Glomerular visceral epithelial cell (primary cell): ENCODE data around the gene ZNF207.
"Not testable (repeated sequence)": the region's sequence is repeated elsewhere in the genome, so short reads cannot be mapped to it uniquely, and the experiment has no call there.

Source experiments
- DNase-seq: peaks from one replicate; pipeline ENCODE4 v3.0.0-alpha.2; 2016; ENCODE audit errors: extremely low spot score

Gene ZNF207

DNA sequence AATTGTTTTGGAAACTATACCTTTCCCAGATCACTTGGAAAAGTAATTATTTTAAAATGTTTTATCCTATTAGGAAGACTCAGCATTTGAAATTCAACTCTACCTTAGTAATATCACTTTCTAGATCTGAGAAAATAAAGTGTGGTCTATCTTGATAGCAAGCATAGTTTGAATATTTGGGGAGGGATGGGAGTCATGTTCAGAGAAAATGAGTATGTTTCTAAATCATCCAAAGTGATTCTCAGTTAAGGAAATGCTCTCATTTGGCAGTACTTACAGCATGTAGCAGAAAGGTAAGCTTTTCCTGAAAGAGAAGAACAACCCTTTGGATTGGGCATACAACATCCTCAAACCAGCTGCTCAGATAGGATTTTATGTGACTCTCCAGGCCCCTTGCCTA lies 14.9 kb upstream of the ZNF207 start:
- DNase-seq: no peak

DNA sequence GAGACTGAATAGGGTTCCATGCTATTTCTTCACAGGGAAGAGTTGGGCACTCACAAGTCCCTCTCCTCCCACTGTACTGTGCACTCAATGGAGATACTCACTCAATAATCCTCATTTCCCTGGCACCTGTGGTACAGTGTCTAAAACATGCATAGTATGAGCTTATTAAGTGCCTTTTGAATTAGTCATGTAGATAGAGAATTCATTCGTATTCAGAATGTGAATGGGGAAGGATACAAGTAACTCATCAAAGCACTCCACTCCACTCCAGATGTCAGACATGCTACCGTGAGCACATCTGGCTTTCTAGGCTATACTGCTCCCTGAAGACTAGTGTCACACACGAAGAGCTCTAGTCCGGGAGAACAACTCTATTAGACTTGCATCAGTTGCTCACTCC lies 14.3 kb upstream of the ZNF207 start:
- DNase-seq: peak; percentile 38

DNA sequence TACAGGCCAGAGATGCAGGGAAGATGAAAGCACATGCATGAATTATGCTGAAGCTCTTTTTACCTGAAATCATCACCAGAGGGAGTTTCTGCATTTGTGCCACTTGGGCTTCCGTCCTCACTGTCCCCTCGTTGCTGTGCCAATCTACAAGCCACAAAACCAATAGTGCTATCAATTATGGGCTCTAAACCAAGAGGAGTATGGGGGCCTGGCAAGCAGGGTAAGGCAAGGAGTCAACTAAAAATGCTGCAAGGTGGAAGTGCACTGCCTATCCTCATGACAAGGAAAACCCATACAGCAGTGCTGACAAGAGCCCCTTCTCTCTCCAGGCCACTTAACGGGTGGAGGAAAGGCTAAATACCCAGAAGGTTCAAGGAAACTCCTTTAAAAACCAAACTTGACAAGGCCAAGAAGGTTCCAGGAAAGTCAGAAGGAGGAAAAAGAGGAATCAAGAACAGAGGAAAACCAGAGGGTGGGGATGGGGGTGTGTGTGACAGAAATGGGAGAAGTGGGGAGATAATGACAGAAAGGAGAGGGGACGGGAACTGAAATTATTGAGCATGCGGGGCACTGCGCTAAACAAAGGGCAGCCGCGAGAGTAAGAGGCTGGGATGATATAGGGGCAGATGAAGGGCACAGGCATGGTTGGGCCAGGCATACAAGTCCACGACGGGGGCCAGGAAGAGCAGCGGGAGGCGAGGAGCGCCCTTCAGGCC lies 8.7 kb upstream of the ZNF207 start:
- DNase-seq: peak; percentile 24

DNA sequence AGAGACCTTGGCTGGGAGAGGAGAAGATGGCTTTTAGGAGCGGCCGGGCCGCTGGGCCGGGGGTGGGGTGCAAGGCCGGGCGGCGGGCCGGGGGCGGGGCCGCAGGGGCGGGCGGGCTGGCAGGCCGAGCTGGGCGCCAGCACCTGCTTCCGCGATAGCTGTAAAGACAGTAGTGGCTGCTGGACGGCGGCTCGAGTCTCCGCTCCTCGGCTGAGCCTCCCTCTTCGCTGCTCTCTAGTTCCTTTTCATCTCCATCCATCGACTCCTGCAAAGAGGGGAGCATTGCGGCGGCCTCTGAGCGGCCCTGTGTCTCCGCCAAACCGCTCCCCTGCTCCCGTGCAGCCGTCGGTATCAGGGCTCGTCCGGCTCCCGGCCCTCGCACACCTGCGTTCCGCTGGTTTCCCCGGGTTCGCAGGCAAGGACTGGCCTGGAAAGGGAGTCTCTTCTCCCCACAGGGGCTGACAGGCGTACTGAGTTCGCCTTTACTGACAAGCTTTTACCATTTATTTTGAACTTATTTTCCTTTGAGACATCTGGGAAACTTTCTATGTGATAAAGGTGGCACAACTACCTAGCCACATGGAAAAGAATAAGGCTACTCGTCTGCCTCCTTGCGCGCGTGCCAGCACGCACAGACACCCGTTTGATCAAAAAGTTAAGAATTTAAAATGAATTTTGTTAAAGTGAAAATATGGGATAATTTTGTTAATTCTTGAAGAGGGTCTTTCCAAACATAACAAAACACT lies 7.9 kb upstream of the ZNF207 start, which contains the start of gene C17orf75:
Gene C17orf75, minus strand, starts transcription at position 317 of the 746 bp plus-strand sequence. Its CDS starts 34 bp downstream, at position 283.
- peak; percentile 77 for DNase-seq

DNA sequence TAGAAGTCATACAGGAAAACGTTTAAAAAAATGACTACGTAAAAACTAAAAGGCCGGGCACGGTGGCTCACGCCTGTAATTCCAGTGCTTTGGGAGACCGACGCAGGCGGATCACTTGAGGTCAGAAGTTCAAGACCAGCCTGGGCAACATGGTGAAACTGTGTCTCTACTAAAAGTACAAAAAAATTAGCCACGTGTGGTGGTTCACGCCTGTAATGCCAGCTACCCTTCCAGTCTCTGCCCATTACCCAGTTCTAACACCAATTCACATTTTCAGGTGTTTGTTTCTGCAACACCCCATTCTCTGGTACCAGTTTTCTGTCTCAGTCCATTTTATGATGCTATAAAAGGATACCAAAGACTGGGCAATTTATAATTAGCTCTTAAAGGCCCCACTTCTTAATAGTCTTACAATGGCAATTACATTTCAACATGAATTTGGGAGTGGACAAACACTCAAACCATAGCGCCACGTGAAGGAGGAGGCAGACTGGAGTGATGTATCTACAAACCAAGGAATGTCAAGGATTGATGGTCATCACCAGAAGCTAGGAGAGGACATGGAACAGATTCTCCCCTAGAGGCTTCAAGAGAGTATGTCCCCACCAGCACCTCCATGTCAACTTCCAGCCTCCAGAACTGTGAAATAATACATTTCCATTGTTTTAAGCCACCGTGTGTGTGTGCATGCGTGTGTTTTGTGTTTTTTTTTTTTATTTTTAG lies 7.2 kb upstream of the ZNF207 start:
- no peak for DNase-seq

DNA sequence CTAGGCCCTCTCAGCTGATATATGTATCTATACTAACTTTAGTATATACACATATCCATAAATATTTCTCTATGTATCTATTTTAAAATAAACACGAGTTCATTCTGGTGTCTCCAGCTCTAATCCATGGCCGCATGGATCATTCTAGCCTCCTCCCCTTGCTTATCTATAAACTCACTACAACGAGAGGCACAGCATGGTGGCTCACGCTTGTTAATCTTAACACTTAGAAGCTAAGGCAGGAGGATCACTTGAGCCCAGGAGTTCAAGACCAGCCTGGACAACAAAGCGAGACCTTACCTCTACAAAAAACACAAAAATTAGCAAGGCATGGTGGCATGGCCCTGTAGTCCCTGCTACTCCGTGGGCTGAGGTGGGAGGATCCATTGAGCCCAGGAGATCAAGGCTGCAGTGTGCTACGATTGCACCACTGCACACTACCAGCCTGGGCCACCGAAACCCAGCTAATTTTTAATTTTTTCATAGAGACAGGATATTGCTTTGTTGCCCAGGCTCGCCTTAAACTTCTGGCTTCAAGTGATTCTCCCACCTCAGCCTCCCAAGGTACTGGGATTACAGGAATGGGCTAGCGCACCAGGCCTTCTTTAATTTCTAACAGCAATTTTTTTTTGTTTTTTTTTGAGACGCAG lies 3.9 kb upstream of the ZNF207 start:
- no peak for DNase-seq

DNA sequence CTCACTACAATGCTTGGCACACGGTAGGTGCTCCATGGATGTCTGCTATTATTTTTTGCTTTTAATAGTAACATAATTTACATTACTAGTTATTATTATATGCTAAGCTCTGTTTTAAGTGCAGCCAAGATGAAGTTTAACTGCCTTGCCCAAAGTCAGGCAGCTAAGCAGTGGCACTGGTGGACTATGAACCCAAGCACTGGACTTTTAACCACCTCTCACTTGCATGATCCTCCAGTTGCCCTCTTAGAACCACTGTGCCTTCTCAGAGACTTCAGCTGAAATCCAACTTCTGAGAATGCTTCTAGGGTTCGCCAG lies 1.5 kb upstream of the ZNF207 start:
- DNase-seq: no peak

DNA sequence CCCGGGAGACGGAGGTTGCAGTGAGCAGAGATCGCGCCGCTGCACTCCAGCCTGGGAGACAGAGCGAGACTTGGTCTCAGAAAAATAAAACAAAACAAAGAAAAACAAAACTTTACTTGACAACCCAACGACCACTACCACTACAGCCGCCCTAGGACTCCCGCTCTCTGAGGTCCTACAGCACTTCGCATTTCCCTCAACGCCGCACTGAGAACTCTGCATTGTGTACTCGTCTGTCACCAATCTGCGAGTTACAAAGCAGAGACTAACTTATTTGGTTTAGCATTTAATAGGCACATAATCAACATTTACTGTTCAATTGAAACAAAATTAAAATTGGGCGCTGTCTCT lies 479 bp upstream of the ZNF207 start:
- DNase-seq: no peak

DNA sequence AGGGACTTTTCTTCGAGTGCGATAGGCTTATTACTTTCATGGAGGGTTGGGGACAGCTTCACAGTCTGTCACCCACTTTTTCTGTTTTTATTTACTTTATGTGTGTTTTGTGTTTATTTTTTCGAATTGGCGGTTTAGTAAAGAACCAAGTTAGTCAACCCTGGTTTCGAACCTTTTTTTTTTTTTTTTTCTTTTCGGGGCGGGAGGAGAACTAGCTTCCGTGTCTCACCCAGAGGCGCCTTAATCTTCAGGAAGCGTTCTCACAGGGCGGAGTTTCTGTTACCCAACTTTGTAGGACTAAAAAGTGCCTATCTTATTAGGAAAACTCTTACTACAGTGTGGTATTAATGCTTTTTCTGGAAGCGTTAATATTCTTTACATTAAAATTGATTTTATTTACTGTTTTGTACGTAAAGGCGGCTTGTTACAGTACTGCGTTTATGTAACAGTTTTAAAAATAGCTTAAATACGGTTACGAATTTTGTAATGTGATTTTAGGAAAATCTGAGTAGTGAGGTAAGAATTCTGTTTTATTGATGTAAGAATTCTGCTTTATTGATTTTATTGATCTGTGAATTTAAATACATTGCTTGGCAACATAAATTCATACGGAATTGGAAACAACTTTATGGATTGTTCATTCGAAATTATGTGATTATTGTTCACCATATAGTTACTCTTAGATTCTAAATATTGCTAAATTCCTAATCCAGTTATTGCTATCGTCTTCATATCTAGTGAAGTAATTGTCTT lies 885 bp downstream of the ZNF207 start:
- peak; percentile 60 for DNase-seq

DNA sequence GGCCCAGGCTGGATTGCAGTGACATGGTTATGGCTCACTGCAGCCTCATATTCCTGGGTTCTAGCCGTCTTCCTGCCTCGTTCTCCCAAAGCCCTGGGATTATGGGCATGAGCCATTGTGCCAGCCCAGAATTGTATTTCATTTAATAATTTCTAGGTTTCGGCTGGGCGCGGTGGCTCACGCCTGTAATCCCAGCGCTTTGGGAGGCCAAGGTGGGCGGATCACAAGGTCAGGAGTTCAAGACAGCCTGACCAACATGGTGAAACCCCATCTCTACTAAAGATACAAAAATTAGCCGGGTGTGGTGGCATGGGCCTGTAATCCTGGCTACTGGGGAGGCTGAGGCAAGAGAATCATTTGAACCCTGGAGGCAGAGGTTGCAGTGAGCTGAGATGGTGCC lies 2.8 kb downstream of the ZNF207 start:
- DNase-seq: not testable (repeated sequence)

DNA sequence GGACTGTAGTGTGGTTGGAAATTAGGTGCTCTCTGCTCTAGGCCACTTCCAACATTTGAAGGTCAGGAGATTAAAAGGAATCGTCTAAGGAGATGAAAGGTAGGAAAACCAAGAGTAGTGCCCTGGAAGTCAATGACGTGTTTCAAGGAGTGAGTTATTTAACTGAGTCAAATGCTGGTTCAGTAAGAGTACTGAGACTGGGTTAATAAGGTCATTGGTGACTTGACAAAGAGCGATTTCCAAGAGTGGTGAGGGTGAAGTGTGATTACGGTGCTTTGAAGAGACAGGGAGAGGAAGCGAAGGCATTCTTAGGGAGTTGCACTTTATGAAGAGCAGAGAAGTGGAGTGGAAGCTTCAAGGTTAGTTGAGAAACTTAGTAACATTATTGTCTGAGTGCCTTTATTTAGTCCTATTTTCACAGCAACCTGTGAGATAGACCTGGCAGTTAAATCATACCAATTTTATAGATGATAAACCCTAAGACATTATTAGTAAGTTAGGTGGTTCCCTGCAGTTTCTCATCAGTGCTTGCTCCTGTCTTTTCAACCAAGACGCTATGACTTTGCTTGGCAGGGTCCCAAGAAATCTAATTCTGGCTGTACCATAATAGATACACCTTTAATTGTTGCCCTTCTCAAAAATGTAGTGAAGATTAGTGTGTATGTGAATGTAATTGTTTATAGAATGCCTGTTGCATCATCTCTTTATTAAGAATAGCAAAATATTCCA lies 5.9 kb downstream of the ZNF207 start:
- peak; percentile 9 for DNase-seq

DNA sequence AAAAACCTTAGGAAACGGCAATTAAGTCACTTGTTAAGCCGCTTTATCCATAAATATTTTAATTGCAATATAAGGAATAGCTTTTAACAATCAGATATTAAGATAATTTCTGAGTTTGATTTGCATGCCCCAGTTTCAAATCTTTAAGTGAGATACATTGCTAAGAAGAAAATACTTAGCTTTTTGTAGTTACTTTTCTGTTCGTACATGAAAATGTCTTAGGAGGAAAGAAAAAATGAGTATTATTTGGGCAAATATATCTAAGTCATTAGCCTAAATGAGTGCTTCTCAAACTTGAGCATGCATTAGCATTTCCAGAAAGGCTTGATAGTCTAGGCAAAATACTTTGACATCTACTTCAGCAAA lies 6.4 kb downstream of the ZNF207 start:
- no peak for DNase-seq

DNA sequence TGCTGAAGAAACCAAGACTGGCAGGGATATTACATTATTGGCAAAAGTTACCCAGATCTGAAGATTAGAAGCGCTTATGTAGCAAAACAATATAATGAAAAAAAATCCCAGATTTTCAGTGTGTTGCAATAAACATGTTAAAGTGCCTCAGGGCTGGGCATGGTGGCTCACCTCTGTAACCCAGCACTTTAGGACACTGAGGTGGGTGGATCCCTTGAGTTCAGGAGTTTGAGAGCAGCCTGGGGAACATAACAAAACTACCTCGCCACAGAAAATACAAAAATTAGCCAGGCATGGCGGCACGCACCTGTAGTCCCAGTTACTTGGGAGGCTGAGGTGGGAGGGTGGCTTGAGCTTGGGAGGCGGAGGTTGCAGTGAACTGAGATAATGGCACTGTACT lies 6.8 kb downstream of the ZNF207 start:
- no peak for DNase-seq

DNA sequence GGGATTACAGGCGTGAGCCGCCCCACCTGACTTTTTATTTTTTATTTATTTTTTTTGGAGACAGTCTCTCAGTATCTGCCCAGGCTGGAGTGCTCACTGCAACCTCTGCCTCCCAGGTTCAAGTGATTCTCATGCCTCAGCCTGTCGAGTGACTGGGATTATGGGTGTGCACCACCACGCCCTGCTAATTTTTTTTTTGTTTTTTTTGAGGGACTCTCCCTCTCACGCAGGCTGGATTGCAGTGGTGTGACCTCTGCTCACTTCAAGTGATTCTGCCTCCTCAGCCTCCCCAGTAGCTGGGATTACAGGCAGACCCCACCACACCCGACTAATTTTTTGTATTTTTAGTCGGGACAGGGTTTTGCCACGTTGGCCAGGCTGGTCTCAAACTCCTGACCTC lies 7.7 kb downstream of the ZNF207 start:
- no peak for DNase-seq

DNA sequence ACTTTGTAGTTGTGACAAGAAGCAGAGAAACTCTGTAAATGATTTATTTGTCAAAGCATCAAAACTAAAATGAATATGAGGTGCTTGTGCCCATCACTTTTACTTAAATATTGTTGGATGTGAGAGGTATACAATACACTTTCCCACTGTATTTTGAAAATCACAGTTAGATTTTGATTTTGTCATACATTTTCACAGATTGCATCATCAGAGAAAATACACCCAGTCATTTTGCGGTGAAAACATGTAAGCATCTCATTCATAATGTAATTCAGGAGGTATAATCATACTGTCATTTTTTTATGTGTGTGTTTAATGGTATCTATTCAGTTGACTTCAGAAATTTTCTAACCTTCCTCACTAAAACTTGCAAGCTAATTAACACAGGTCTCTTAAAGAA lies 11.3 kb downstream of the ZNF207 start:
- no peak for DNase-seq

DNA sequence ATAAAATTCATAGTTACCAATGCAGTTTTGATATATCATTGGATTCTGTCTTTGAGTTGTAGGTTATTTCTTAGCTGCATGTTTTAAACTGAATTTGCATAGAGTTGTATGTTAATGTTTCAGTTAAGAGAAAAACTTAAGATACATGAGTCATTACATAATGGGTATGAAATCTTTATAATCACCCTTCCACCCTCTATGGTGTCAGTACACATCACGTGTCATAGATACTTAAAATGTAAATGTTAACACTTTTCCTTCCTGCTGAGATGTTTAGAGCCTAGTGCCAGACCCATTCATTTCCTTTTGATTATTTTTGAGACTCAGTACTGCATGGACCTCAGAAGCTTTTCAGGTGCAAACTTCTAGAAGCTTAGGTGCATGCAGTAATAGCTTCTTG lies 20.5 kb downstream of the ZNF207 start:
- DNase-seq: no peak

DNA sequence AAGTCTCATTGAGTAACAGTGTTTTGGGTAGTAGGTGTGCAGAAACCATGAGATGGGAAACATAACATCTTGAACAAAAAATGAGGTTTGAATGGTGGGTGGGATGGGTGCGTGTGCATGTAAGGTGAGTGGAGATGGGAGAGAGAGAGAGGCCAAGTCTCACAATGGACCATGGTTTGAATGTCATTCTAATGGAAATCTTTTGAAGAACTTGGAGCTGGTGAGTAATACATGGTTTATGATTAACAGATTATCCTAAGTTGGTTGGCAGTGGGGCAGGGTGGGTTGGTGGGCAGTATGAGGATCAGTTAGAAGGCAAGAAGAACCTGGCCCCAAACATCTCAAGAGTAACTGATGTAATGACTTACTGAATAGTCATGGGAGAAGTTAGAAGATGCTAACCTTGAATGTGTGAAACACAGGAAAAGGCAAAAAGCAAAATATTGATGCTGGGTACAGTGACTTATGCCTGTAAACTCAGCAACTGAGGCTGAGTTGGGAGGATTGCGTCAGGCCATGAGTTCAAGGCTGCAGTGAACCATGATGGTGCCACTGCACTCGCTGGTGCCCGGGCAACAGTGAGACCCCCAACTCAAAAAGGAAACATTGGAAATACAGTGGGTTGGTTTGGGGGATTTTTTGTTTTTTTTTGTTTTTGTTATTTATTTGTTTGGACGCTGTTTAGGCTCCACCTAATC lies 32.7 kb downstream of the ZNF207 start:
- peak; percentile 18 for DNase-seq

DNA sequence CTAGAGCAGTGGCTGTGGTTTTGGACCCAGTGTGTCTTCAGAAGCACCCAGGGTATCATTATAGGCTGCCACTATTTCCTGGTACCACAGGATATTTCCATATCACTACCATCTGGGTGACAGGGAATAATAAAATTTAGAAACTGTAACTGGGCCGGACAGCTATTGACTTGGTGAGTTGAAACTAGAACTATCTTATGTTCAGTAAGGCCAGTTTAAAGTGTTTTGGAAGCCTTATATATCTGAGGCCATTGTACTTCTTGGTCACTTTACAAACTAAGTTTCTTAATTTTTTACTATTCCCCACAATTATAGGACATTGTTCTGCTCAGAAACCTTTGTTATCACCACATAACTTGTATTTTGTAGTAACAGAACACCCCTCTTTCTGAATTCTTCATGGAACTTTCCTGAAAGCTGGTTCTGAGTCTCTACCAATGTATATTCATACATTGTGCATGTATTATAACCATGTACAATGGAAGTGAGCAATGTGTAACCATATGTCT lies 34.0 kb downstream of the ZNF207 start:
- DNase-seq: no peak

DNA sequence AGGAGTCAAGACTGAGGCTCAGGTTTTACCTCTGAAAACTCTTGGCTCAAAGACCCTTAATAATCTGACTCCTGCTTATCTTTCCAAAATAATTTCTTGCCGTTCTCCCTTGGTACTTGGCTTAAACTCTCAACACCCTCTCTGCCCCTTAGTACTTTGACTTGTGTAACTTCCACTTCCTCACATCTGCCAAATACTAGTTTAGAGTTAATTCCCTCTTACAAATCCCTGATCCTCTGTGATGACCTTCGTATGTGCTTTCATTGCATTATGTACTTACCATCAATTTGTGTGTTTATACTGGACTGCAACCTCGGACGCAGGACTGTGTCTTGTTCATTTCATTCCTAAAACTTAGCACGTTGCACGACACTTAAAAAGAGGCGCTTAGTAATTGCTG lies 35.2 kb downstream of the ZNF207 start:
- no peak for DNase-seq

DNA sequence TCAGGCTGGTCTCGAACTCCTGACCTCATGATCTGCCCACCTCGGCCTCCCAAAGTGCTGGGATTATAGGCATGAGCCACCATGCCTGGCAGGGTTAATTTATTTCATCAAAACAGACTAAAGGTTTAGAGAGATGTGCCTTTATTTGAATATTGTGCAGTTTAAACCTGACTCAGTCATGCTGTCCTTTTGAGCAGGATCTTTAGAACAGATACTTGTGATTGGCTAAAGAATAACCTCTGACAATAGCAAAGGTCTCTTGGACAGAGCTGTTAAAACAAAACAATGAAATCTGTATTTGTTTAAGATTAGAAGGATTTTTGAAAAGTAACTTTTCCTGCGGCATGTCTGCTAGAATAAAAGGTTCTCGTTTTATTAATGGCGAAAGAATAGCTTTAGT lies 36.0 kb downstream of the ZNF207 start:
- DNase-seq: no peak
